Measurements from ENCODE around the gene PUM2. TPM values are rescaled to one million over a fixed set of nuclear protein-coding genes. Genes with fewer than 3 reads are reported as not detected.
"Not testable (repeated sequence)": the region's sequence is repeated elsewhere in the genome, so short reads cannot be mapped to it uniquely, and the experiment has no call there.

The PUM2 gene
- total RNA-seq, 1 donor from 2014 or later, result 70.0 TPM

DNA sequence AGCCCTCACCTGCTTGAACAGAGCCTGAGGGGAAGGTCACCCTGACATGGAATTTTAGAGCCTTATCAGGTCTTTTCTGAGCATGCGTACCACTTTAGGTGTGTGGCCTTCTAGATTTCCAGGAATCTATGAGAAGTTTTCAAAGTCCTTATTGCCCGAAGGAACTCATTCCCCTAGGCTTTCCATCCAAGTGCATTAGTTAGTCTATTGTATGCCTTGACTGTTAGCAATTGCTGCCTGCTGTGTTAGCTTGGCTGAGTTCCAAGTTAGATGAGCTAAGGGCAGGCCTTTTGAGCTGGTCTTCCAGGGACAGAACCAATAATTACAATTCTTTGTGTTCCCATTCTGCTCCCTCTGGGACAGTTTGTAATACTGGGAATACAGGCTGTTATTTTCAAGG is 30.8 kb upstream of the PUM2 start:
- no peak overlapping the region for H3K4me3 Mint-ChIP-seq (ENCODE audit: unreplicated experiment)
- H3K4me1 Mint-ChIP-seq (ENCODE audit: low read depth), result peaks cover 13% of the 10 kb centered on the region
- H3K27me3 Mint-ChIP-seq (ENCODE audit: low read depth), result peaks cover 5% of the 10 kb centered on the region
- no peak for DNase-seq (ENCODE audit: low spot score)
- H3K27ac Mint-ChIP-seq (ENCODE audit: unreplicated experiment), result no peak overlapping the region
- no peaks in the 10 kb centered on the region for H3K9me3 Mint-ChIP-seq (ENCODE audit: low read depth)
- no peaks in the 10 kb centered on the region for H3K36me3 Mint-ChIP-seq (ENCODE audit: low read depth)
- TF ChIP-seq, protein P1, sequence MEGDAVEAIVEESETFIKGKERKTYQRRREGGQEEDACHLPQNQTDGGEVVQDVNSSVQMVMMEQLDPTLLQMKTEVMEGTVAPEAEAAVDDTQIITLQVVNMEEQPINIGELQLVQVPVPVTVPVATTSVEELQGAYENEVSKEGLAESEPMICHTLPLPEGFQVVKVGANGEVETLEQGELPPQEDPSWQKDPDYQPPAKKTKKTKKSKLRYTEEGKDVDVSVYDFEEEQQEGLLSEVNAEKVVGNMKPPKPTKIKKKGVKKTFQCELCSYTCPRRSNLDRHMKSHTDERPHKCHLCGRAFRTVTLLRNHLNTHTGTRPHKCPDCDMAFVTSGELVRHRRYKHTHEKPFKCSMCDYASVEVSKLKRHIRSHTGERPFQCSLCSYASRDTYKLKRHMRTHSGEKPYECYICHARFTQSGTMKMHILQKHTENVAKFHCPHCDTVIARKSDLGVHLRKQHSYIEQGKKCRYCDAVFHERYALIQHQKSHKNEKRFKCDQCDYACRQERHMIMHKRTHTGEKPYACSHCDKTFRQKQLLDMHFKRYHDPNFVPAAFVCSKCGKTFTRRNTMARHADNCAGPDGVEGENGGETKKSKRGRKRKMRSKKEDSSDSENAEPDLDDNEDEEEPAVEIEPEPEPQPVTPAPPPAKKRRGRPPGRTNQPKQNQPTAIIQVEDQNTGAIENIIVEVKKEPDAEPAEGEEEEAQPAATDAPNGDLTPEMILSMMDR (IDR thresholded peaks at IDR 0.05), result no peak

DNA sequence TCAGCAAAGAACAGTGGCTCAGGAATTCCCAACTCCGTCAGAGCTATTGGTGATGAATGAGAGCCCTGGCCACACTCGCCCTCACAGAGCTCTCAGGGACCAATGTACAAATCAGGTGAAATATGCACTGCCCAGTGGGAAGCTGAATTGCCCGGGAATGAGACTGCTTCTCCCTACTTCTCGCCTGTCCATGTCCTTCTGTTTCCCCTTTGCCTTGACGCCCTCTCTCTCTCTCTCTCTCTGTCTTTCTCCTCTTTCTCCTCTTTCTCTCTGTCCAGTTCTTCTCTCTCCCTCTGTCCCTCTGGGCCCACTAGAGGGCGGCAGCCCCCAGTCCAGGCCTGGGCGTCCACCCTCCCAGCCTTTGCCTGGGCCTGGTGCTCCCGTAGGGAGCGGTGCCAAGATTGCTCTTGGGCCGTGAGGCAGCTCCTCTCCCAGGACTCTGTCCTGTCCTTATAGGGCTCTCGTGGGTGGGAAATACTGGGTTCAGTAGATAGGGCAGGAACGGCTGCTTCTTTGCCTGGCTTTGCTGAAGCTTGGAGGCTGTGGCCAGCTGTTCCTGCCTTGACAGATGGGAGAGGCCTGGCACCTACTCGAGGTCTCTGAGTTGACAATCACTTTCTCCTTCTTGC is 28.4 kb upstream of the PUM2 start:
- Mint-ChIP-seq H3K27ac (ENCODE audit: unreplicated experiment) (peak overlapping the region; percentile 8), H3K4me1 (ENCODE audit: low read depth) (peaks cover 13% of the 10 kb centered on the region), H3K4me3 (ENCODE audit: unreplicated experiment) (no peak overlapping the region), H3K36me3 (ENCODE audit: low read depth) (no peaks in the 10 kb centered on the region), H3K27me3 (ENCODE audit: low read depth) (peaks cover 5% of the 10 kb centered on the region), H3K9me3 (ENCODE audit: low read depth) (no peaks in the 10 kb centered on the region)
- TF ChIP-seq, protein P1 (IDR thresholded peaks at IDR 0.05), result peak; percentile 90
- DNase-seq (ENCODE audit: low spot score), result no peak

DNA sequence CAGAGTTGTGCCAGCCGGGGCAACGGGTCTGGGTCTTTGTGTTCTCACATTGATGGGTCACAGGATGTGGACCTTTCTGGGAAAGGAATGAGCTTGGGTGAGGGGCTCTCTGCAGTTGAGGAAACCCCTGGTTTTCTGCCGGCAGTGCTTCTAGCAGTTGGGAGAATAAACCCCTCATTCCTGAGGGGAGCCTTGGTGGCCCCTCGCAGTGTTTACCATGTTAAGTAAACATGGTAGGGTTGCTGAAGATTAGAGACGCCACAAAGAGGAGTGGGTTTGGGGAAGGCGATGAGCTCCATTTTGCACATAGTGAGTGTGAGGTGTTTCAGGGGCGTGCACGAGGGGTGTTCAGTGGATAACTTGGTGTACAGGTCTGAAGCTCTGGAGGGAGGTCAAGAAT is 27.7 kb upstream of the PUM2 start:
- no peak for DNase-seq (ENCODE audit: low spot score)
- H3K36me3 Mint-ChIP-seq (ENCODE audit: low read depth), result no peaks in the 10 kb centered on the region
- H3K4me3 Mint-ChIP-seq (ENCODE audit: unreplicated experiment), result no peak overlapping the region
- no peak overlapping the region for H3K27ac Mint-ChIP-seq (ENCODE audit: unreplicated experiment)
- H3K4me1 Mint-ChIP-seq (ENCODE audit: low read depth), result peaks cover 13% of the 10 kb centered on the region
- TF ChIP-seq, protein P1 (IDR thresholded peaks at IDR 0.05), result no peak
- H3K27me3 Mint-ChIP-seq (ENCODE audit: low read depth), result peaks cover 5% of the 10 kb centered on the region
- no peaks in the 10 kb centered on the region for H3K9me3 Mint-ChIP-seq (ENCODE audit: low read depth)

DNA sequence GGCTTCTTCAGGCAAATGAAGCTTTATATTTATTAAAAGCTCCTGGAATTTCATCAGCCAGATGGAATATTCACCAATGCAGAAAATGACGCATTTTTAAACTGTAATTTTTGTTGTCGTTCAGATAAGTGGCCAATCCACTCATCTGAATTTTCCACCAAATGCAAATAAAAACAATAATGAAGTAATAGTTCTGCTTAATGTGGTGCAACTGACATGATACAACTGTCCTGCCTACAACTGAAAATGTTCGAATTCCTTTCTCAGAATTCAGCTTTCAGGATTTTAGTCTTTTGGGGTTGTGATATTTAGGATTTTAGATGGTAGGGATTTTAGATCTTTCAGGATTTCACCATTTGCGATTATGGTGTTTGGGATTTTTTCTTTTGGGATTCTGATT is 27.1 kb upstream of the PUM2 start:
- DNase-seq (ENCODE audit: low spot score), result no peak
- Mint-ChIP-seq H3K4me1 (ENCODE audit: low read depth) (peaks cover 13% of the 10 kb centered on the region), H3K27ac (ENCODE audit: unreplicated experiment) (no peak overlapping the region), H3K9me3 (ENCODE audit: low read depth) (no peaks in the 10 kb centered on the region), H3K27me3 (ENCODE audit: low read depth) (peaks cover 5% of the 10 kb centered on the region), H3K36me3 (ENCODE audit: low read depth) (no peaks in the 10 kb centered on the region), H3K4me3 (ENCODE audit: unreplicated experiment) (no peak overlapping the region)
- TF ChIP-seq, protein P1 (IDR thresholded peaks at IDR 0.05), result no peak

DNA sequence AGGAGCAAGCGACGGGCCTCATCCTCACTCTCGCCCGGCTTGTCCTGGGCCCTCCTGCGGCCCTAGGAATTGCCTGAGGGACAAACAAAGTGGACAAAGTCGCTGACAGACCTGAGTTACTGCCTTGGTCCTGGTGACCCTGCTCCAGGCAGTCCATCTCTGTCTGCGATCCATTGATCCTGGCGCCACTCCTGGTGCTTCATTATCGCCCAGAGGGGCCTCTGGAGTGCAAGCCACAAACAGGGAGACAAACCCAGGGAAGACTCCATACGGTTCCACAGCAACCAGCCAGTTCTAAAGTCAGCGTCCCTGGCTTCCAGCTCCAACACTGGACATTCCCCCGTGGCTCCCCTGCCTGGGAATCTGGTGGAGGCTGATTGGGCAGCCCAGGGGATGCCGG is 24.3 kb upstream of the PUM2 start:
- peaks cover 12% of the 10 kb centered on the region for H3K27me3 Mint-ChIP-seq (ENCODE audit: low read depth)
- not testable (repeated sequence) for H3K4me3 Mint-ChIP-seq (ENCODE audit: unreplicated experiment); H3K27ac Mint-ChIP-seq (ENCODE audit: unreplicated experiment); H3K4me1 Mint-ChIP-seq (ENCODE audit: low read depth); H3K9me3 Mint-ChIP-seq (ENCODE audit: low read depth); H3K36me3 Mint-ChIP-seq (ENCODE audit: low read depth); DNase-seq (ENCODE audit: low spot score)
